Measurements from ENCODE around the gene CTBP2.

CTBP2 gene

GRCh38 chr10:125010362-125010761 lies 150.0 kb downstream of the CTBP2 start:
- DNase-seq (ENCODE audit: low read depth in 2 of 2): no peak

- no peak for DNase-seq (ENCODE audit: low read depth in 2 of 2)
Observed at GRCh38 chr10:125009661-125010161, 150.7 kb downstream of the CTBP2 start.

DNA sequence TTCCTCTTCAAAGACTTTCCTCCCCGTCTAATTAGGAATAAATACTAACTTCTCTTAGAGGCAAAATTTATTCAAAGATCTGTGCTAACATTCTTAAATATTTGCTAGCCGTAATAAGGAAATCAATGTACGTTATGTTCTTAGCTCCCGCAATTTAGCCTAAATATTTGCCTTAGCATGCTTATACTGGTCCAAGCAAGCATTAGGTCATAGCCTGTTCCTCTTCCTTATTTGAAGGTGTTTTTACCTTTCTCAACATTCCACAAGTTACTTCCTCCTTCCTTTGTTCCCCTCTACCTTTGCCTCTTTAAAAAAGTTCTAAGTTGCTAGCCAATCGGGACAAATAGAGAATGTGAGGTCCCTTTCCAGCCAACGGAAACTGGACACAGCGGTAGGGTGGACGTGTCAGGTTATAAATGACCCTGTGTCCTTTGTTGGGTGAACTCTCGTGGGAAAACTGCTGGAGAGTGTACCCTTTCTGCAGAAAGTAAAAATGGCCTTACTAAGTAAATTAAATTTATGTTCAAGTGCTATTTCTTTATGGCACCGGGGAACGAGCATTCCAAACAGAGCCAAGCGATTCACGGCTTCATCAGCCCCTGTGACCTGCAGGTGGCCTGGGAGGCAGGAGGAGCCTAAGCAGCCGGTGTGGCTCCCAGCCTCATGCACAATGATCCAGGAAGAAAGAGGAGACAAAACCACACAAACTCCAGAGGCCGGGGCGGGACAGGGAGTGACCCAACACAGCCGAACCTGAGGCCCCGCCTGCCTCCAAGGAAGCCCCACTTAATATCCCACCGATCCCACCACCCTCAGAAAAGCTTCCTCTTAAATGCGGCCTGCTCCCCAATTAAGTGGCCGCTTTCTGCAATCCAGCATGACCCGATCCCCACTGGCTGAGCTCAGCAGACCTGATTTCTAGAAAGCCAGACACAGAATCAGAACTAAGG lies 151.4 kb downstream of the CTBP2 start:
- no peak for DNase-seq (ENCODE audit: low read depth in 2 of 2)

DNA sequence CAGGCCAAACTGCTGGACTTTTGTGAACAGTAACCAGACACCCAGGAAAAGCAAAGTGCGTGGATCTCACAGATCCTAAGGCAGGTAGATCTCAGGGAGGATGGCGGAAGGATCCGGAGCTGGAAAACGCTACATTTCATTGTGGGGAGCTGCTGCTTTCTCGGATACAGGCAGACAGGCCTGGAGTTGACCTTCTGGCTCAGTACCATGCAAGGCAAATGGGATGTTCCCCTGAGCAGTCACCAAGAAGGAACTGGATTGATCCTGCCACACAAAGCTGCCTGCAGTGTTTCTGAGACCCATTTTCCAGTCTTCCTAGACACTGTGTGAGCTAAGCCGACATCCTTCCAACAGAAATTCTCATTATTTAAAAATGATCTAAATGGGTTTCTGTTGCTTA lies 152.9 kb downstream of the CTBP2 start:
- DNase-seq (ENCODE audit: low read depth in 2 of 2): no peak

GRCh38 chr10:125006921-125007426 lies 153.4 kb downstream of the CTBP2 start:
- no peak for DNase-seq (ENCODE audit: low read depth in 2 of 2)

DNA sequence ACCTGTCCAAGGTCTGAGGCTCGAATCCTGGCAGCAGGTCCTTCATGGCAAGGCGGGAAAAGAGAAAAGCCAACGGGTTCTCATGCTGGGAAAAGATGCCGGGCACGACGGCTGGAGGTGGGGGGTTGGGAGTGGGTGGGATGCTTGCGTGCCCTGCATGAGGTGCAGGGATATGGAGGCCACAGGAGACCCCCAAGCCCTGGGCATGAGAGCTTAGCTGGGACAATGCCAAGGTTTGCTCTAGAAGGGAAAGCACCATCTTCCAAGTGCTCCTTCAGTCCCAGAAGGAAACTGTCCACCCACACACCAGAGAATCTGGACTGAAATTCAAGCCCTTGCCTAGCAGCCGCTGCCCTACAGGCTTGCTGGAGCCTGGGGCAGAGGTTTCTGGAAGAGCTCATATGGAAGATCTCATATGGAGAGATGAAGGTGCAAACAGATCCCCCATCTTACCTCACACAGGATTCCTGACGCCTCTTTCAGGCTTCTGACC lies 154.1 kb downstream of the CTBP2 start:
- no peak for DNase-seq (ENCODE audit: low read depth in 2 of 2)

- DNase-seq (ENCODE audit: low read depth in 2 of 2): no peak
Observed at GRCh38 chr10:125005312-125006187, 154.8 kb downstream of the CTBP2 start.

DNA sequence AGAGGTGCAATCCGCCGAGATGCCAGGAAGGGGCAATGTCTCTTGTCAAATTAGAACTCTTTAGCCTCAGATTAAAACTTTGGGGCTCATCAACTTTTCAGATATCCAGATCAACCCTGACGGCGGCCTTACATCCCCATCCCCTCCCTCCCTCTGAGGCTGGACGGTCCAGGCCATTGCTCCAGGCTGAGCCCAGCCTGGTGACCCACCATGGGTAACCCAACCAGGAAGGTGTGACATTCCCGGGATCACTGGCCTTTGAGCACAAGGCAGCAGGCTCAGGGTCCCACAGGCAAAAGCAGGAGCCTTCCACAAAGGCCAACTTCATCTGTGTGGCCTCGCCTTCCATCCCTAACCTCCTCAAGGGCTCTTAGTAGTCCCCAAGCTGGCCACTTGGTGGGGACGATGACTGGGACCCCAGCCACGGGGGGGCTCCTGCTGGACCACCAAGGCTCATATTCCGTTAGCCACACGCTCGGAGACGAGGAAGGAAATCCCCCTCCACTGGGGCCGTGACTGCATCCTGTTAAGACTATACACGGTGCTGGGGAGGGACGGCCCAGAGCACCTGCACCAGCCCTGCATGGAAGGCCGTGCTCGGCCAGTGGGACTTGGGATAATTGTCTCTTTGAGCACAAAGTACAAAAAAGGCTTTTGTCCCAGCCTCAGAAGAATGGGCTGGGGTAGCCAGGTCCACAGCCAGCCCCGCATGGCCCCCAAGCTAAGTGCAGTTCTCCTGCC lies 155.6 kb downstream of the CTBP2 start:
- no peak for DNase-seq (ENCODE audit: low read depth in 2 of 2)

GRCh38 chr10:125003901-125004467 lies 156.4 kb downstream of the CTBP2 start:
- DNase-seq (ENCODE audit: low read depth in 2 of 2): no peak

- no peak for DNase-seq (ENCODE audit: low read depth in 2 of 2)
Observed at GRCh38 chr10:125003146-125003900, 157.0 kb downstream of the CTBP2 start.

- DNase-seq (ENCODE audit: low read depth in 2 of 2): no peak
Observed at GRCh38 chr10:125002423-125003145, 157.8 kb downstream of the CTBP2 start.

DNA sequence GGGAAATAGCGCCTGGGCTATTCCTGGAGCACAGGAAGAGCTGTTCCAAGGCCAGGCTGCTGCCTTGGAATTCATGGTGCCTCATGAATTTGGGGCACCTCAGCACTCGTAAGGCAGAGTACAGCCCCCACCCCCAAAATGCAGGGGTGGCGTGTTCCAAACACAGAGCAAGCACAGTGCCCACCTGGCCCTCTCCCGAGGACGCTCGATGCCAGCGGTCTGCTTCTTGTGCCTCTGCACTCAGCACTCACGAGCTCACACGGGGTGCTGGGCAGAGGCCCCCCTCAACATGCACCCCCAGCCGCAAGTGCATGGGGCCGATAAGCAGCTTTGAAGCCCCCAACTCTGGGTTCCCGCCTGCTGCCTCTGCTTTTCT lies 158.3 kb downstream of the CTBP2 start:
- DNase-seq (ENCODE audit: low read depth in 2 of 2): no peak

DNA sequence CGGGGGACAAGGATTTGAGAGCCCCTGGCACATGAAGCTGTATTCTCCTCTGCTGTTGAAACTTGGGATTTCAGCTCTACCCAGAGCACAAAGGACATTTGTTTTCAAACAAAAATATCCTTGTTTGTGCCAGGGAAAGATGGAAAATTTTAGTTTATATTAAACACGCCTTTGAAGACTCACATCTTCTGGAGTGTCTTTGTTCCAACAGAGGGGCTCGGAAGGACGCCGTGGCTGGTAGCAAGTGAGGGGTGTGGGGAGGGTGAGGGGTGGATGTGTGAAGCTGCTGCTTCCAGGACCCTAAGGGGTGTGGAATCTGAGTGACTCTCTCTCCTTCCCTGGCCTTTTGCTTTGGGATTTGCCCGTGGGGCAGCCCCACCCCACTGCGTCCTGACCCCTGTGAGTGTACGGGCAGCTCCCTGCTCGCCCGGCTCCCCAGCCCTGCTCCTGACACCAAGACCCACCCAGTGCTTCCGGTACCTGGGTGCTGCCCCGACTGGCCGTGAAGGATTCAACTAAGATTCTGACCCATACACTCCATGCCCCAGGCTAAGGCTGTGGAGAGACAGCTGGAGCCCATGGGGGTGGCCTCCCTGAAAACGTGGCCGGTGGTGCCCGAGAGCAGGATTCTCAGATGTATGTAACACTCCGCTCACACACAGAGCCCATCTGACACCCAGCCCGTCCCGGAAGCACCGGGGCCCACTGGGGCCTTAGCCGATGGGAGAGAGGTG lies 158.9 kb downstream of the CTBP2 start:
- no peak for DNase-seq (ENCODE audit: low read depth in 2 of 2)

GRCh38 chr10:125000366-125001312 lies 159.7 kb downstream of the CTBP2 start:
- DNase-seq (ENCODE audit: low read depth in 2 of 2): no peak

GRCh38 chr10:124999433-125000365 lies 160.7 kb downstream of the CTBP2 start:
- DNase-seq (ENCODE audit: low read depth in 2 of 2): no peak

GRCh38 chr10:124998624-124999291 lies 161.6 kb downstream of the CTBP2 start:
- DNase-seq (ENCODE audit: low read depth in 2 of 2): no peak

Data from stimulated activated CD4-positive, alpha-beta T cell treated with anti-CD3 and anti-CD28 coated beads, Interleukin-15, amount 100 ng/mL, for 48 hours (primary cell).